GM13976 (cell line): ENCODE data around the gene SOX6.
"Not testable (repeated sequence)": the region's sequence is repeated elsewhere in the genome, so short reads cannot be mapped to it uniquely, and the experiment has no call there.

Source experiments
- DNase-seq: peaks from one replicate; pipeline ENCODE4 v3.0.0; 2012; ENCODE audit warnings: low spot score
- CTCF ChIP-seq: IDR thresholded peaks from 2 replicates; pipeline ENCODE4 v1.5.1; 2012; ENCODE audit warnings: borderline replicate concordance, mild to moderate bottlenecking; ENCODE audit not compliant: insufficient read depth; ENCODE audit errors: extremely low read depth, missing control alignments, control extremely low read depth
- in situ Hi-C: fragments of 300-500 bp; cut with MboI; formaldehyde crosslinking; loops from one replicate; pipeline ENCODE4 v1.12.0; 2022; ENCODE audit warnings: low sequenced_read_pairs, mixed read lengths, inconsistent platforms; ENCODE audit not compliant: unreplicated experiment

SOX6 gene

GRCh38 chr11:15923183-15923582 is 433.2 kb downstream of the SOX6 start:
- in situ Hi-C loops: no loop called here
- no peak for DNase-seq

GRCh38 chr11:15922745-15923144 is 433.6 kb downstream of the SOX6 start:
- in situ Hi-C loops, DNase-seq: not testable (repeated sequence)

More at GRCh38 chr11:15923183-15923582, 433.2 kb downstream of the SOX6 start:
- no peak for TF ChIP-seq CTCF

- no peak for DNase-seq
- in situ Hi-C loops: no loop called here
- TF ChIP-seq CTCF: no peak
Observed at GRCh38 chr11:15920856-15921629, 435.3 kb downstream of the SOX6 start.

GRCh38 chr11:15918674-15919073 is 437.7 kb downstream of the SOX6 start:
- no peak for DNase-seq
- TF ChIP-seq CTCF: no peak
- in situ Hi-C loops: no loop called here

- no peak for TF ChIP-seq CTCF
Observed at GRCh38 chr11:15918212-15918611, 438.1 kb downstream of the SOX6 start.

More at GRCh38 chr11:15918212-15918611, 438.1 kb downstream of the SOX6 start:
- in situ Hi-C loops: no loop called here
- no peak for DNase-seq
